NAMALWA (cell line): ENCODE measurements around the gene VARS2.
"Not testable (repeated sequence)": the region's sequence is repeated elsewhere in the genome, so short reads cannot be mapped to it uniquely, and the experiment has no call there.

Experiments used
- DNase-seq: peaks from one replicate; pipeline ENCODE4 v3.0.0-alpha.2; 2015; ENCODE audit warnings: low spot score

VARS2 gene

DNA sequence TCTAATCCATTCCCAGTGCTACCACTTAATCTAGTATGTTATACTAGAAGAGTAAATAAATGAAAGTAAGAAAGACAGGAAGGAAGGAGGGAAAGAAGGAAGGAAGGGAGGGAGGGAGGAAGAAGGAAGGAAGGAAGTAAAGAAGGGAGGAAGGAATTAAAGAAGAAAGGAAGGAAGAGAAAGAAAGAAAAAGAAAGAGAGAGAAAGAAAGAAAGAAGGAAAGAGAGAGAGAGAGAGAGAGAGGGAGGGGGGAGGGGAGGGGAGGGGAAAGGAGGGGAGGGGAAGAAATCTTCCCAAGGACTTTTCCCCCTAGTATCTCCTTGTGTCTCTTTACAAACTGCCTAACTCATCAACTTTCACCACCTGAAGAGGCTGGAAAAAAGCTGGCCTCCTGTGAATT, 48.7 kb downstream of the VARS2 start:
- DNase-seq, result no peak

- no peak for DNase-seq
Measured at GRCh38 chr6:30963641-30964040, 49.6 kb downstream of the VARS2 start.

DNA sequence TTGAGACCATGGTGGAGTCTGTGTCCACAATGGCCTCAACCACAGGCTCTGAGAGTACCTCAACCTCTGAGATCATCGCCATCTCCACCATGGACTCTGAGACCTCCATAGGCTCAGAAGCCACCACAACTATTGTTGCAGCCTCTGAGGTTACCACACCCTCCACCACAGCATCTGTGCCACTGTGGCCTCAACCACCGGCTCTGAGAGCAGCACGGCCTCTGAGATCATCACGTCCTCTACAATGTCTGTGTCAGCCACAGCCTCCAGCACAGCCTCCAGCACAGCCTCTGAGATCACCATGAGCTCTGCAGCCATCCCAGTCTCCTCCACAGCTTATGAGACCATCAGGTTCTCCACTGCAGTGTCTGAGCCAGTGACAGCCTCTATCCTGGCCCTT, 50.0 kb downstream of the VARS2 start:
- no peak for DNase-seq

DNA sequence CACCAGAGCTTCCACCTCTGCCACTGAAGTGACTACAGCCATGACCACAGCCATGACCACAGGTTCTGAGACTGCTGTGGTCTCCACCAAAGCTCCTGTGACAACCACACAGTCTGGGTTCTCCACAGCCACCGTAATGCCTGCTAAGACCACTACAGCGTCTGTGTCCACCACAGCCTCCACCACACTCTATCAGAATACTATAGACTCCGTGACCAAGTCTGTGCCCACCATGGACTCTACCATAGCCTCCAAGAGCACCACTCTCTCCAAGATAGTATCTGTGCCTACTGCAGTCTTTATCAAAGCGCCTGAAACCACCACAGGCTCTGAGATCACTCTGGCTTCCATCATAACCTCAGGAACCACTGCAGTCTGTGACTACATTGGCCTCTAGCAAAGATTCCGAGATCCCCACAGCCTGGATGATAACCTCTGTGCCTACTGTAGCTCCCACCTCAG, 51.1 kb downstream of the VARS2 start:
- DNase-seq, result no peak

GRCh38 chr6:30966154-30966553, 52.1 kb downstream of the VARS2 start:
- DNase-seq, result peak; percentile 17

- not testable (repeated sequence) for DNase-seq
Measured at GRCh38 chr6:30969171-30969570, 55.1 kb downstream of the VARS2 start.

DNA sequence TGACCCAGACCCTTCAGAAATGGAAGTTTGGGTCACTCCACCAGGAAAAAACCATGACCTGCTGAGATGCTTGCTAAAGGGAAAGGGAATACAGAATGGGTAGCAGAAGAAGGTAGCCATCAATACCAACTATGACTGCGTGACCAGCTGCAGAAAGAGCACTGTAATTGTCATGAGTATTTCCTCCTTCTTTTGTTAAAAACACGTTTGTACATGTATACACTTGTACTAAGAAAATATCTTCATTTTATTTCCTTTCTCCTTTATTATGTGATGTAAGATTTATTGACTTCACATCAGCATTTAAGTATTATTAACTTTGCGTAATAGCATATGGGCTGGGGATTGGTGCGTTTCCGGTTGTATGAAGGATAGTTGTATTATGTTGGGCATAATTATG, 56.9 kb downstream of the VARS2 start:
- no peak for DNase-seq

GRCh38 chr6:30972816-30973215, 58.8 kb downstream of the VARS2 start:
- DNase-seq, result no peak

DNA sequence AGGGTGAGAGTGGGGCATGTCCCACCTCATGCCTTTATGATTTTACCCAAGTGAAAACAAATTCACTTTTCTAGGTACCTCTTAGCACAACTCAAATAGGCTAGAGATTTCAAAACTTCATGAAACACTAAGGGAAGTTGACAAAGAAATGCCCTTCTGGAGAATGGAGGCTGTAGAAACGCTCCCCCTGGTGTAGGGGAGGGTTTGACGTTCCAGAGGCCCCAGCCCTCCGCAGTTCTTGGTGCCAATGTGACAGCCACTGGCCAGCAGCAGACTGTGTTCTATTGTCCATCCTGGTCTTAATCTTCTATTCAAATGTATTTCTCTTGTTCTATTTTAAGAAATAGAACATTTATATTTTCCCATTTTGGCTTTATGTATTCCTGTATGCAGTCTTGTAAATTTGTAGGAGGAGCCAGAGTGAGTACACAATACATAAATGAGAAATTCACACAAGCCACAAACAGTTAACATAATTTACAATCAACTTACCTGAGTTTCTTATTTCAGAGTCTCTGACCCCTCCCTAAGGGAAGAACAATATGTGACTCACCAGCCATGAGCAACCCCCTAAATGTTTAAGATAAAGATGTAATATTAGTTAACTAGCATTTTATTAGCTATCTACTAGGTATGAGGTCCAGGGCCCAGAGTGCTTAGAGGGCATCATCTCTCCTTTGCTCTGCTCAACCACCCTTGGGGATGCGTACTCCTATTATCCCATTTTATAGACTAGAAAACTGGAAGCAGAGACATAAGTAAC, 60.6 kb downstream of the VARS2 start:
- DNase-seq, result no peak
